ENCODE data around the gene AFF3. TPM values are rescaled to one million over a fixed set of nuclear protein-coding genes. Genes with fewer than 3 reads are reported as not detected.

The AFF3 gene
- total RNA-seq, 3 donors from 2014 or later (not counting 1 experiment from before 2014, with no cell fraction given), result 4.6 to 9.6 (median 5.6) TPM

- H3K4me1 ChIP-seq (ENCODE audit: control insufficient read depth, insufficient read depth, low read length), result peaks cover 7% of the 10 kb centered on the region
- no peak for TF ChIP-seq CTCF (IDR thresholded peaks at IDR 0.05)
- no peaks in the 10 kb centered on the region for H3K4me1 Mint-ChIP-seq
- H3K36me3 Mint-ChIP-seq, result no peaks in the 10 kb centered on the region
- intact Hi-C loops (cut with micrococcal nuclease), result no loop called here
- no peak overlapping the region for H3K27ac ChIP-seq (ENCODE audit: low read length)
- ATAC-seq (no peak), DNase-seq (no peak)
- no peak overlapping the region for H3K27ac Mint-ChIP-seq
- no peak overlapping the region for H3K4me3 ChIP-seq (ENCODE audit: low read length)
- no peaks in the 10 kb centered on the region for H3K9me3 Mint-ChIP-seq
- H3K36me3 ChIP-seq (ENCODE audit: control insufficient read depth, insufficient read depth, low read length), result no peaks in the 10 kb centered on the region
- no peaks in the 10 kb centered on the region for H3K27me3 ChIP-seq (ENCODE audit: control insufficient read depth, insufficient read depth, low read length)
- no peaks in the 10 kb centered on the region for H3K9me3 ChIP-seq (ENCODE audit: control insufficient read depth, insufficient read depth, low read length)
- H3K27me3 Mint-ChIP-seq (ENCODE audit: low read depth in 2 of 2), result no peaks in the 10 kb centered on the region
- 85% methylated on average over 21 of the region's 21 CpGs for WGBS (ENCODE audit: insufficient coverage)
- H3K4me3 Mint-ChIP-seq, result no peak overlapping the region
Measured at GRCh38 chr2:100182494-100183361, 40.3 kb upstream of the AFF3 start.

GRCh38 chr2:100180503-100180902 lies 38.1 kb upstream of the AFF3 start:
- no peak for TF ChIP-seq CTCF (IDR thresholded peaks at IDR 0.05)
- H3K4me1 ChIP-seq (ENCODE audit: control insufficient read depth, insufficient read depth, low read length), result peaks cover 7% of the 10 kb centered on the region
- Mint-ChIP-seq H3K27ac (no peak overlapping the region), H3K4me3 (no peak overlapping the region), H3K36me3 (no peaks in the 10 kb centered on the region), H3K9me3 (no peaks in the 10 kb centered on the region), H3K4me1 (no peaks in the 10 kb centered on the region), H3K27me3 (ENCODE audit: low read depth in 2 of 2) (no peaks in the 10 kb centered on the region)
- no peaks in the 10 kb centered on the region for H3K27me3 ChIP-seq (ENCODE audit: control insufficient read depth, insufficient read depth, low read length)
- intact Hi-C loops (cut with micrococcal nuclease), result no loop called here
- DNase-seq, result no peak
- no peak overlapping the region for H3K27ac ChIP-seq (ENCODE audit: low read length)
- WGBS (ENCODE audit: insufficient coverage), result 89% methylated on average over 5 of the region's 5 CpGs
- no peaks in the 10 kb centered on the region for H3K9me3 ChIP-seq (ENCODE audit: control insufficient read depth, insufficient read depth, low read length)
- no peak for ATAC-seq
- no peak overlapping the region for H3K4me3 ChIP-seq (ENCODE audit: low read length)
- H3K36me3 ChIP-seq (ENCODE audit: control insufficient read depth, insufficient read depth, low read length), result no peaks in the 10 kb centered on the region

- Histone ChIP-seq H3K4me3 (ENCODE audit: low read length) (no peak overlapping the region), H3K27ac (ENCODE audit: low read length) (no peak overlapping the region), H3K27me3 (ENCODE audit: control insufficient read depth, insufficient read depth, low read length) (no peaks in the 10 kb centered on the region), H3K4me1 (ENCODE audit: control insufficient read depth, insufficient read depth, low read length) (peaks cover 3% of the 10 kb centered on the region), H3K36me3 (ENCODE audit: control insufficient read depth, insufficient read depth, low read length) (no peaks in the 10 kb centered on the region), H3K9me3 (ENCODE audit: control insufficient read depth, insufficient read depth, low read length) (no peaks in the 10 kb centered on the region)
- Mint-ChIP-seq H3K36me3 (no peaks in the 10 kb centered on the region), H3K4me3 (no peak overlapping the region), H3K4me1 (no peaks in the 10 kb centered on the region), H3K27me3 (ENCODE audit: low read depth in 2 of 2) (peaks cover 0 to 2% of the 10 kb centered on the region in 2 donors), H3K27ac (no peak overlapping the region), H3K9me3 (no peaks in the 10 kb centered on the region)
- intact Hi-C loops (cut with micrococcal nuclease), result no loop called here
- ATAC-seq (no peak), DNase-seq (no peak)
- no peak for TF ChIP-seq CTCF (IDR thresholded peaks at IDR 0.05)
- WGBS (ENCODE audit: insufficient coverage), result 90% methylated on average over 2 of the region's 2 CpGs
Measured at GRCh38 chr2:100179806-100180205, 37.4 kb upstream of the AFF3 start.

Data from natural killer cell (primary cell).